Astrocyte (in vitro differentiated cells and primary cell): Measurements from ENCODE around the gene PRPS1L1. TPM values are rescaled to one million over a fixed set of nuclear protein-coding genes. Genes with fewer than 3 reads are reported as not detected.

Experiments used
- DNase-seq: peaks from one replicate; pipeline ENCODE4 v3.0.0-alpha.2; 2010; ENCODE audit warnings: low read depth
- FAIRE-seq: peaks from 2 replicates; lab custom pipeline; 2011; peaks lifted over from hg19 to GRCh38; lab: Jason Lieb, UNC
- H2AFZ ChIP-seq: 2 replicates; pipeline ENCODE4 v1.6.0; 2012; ENCODE audit warnings: low read depth, low read length, inconsistent platforms
- H3K27ac ChIP-seq: 2 replicates; pipeline ENCODE4 v1.5.1; 2011; ENCODE audit warnings: low read depth, low read length, inconsistent platforms
- H3K27me3 ChIP-seq: 2 replicates; pipeline ENCODE4 v1.6.0; 2011; ENCODE audit warnings: low read length, inconsistent platforms; ENCODE audit not compliant: insufficient read depth
- H3K36me3 ChIP-seq: 2 replicates; pipeline ENCODE4 v1.5.1; 2011; ENCODE audit warnings: low read length, inconsistent platforms; ENCODE audit not compliant: insufficient read depth
- H3K4me1 ChIP-seq: 2 replicates; pipeline ENCODE4 v1.5.1; 2011; ENCODE audit warnings: low read length, inconsistent platforms; ENCODE audit not compliant: insufficient read depth
- H3K4me2 ChIP-seq: 2 replicates; pipeline ENCODE4 v1.6.0; 2012; ENCODE audit warnings: low read length, inconsistent platforms
- H3K4me3 ChIP-seq: 2 replicates; pipeline ENCODE4 v1.5.1; 2011; ENCODE audit warnings: low read depth, mild to moderate bottlenecking, low read length, inconsistent platforms; ENCODE audit not compliant: insufficient read depth
- H3K79me2 ChIP-seq: 2 replicates; pipeline ENCODE4 v1.6.0; 2012; ENCODE audit warnings: mild to moderate bottlenecking, low read length, inconsistent platforms; ENCODE audit not compliant: insufficient read depth
- H3K9ac ChIP-seq: 2 replicates; pipeline ENCODE4 v1.6.0; 2012; ENCODE audit warnings: mild to moderate bottlenecking, low read length, inconsistent platforms
- H3K9me3 ChIP-seq: 2 replicates; pipeline ENCODE4 v1.5.1; 2012; ENCODE audit warnings: low read depth, mild to moderate bottlenecking, low read length, inconsistent platforms; ENCODE audit not compliant: insufficient read depth
- H4K20me1 ChIP-seq: 2 replicates; pipeline ENCODE4 v1.6.0; 2012; ENCODE audit warnings: low read length, inconsistent platforms; ENCODE audit not compliant: insufficient read depth
- H3K27ac Mint-ChIP-seq: one replicate; pipeline ENCODE4 v1.8.0; 2021; ENCODE audit warnings: mild to moderate bottlenecking, mixed read lengths; ENCODE audit not compliant: unreplicated experiment
- H3K27me3 Mint-ChIP-seq: one replicate; pipeline ENCODE4 v1.8.0; 2021; ENCODE audit warnings: low read depth, mixed read lengths; ENCODE audit not compliant: unreplicated experiment
- H3K36me3 Mint-ChIP-seq: one replicate; pipeline ENCODE4 v1.8.0; 2021; ENCODE audit warnings: low read depth, mixed read lengths; ENCODE audit not compliant: unreplicated experiment
- H3K4me1 Mint-ChIP-seq: one replicate; pipeline ENCODE4 v1.8.0; 2021; ENCODE audit warnings: low read depth, mixed read lengths; ENCODE audit not compliant: unreplicated experiment
- H3K4me3 Mint-ChIP-seq: one replicate; pipeline ENCODE4 v1.8.0; 2021; ENCODE audit warnings: mild to moderate bottlenecking, moderate library complexity, mixed read lengths; ENCODE audit not compliant: unreplicated experiment
- H3K9me3 Mint-ChIP-seq: one replicate; pipeline ENCODE4 v1.8.0; 2021; ENCODE audit warnings: mild to moderate bottlenecking, mixed read lengths; ENCODE audit not compliant: unreplicated experiment
- CTCF ChIP-seq: IDR thresholded peaks from 2 replicates; pipeline ENCODE4 v1.5.1; 2011; ENCODE audit warnings: low read depth, mild to moderate bottlenecking, inconsistent platforms, low read length, moderate library complexity; ENCODE audit not compliant: insufficient read depth
- EZH2 ChIP-seq: IDR thresholded peaks from 2 replicates; pipeline ENCODE4 v1.6.1; 2012; ENCODE audit warnings: mild to moderate bottlenecking, low read length, inconsistent platforms; ENCODE audit not compliant: insufficient read depth
- total RNA-seq: library from RNA; stranded (reverse); gene quantifications from 2 replicates; pipeline ENCODE4 v1.2.1, GENCODE V29; 2021

PRPS1L1 gene
- total RNA-seq, 1 donor from 2014 or later: not detected

- H3K27me3 ChIP-seq: no peaks in the 10 kb centered on the region
- H3K36me3 ChIP-seq: no peaks in the 10 kb centered on the region
- H3K4me3 ChIP-seq: no peak overlapping the region
- Mint-ChIP-seq H3K36me3 (no peaks in the 10 kb centered on the region), H3K27me3 (no peaks in the 10 kb centered on the region), H3K9me3 (peaks cover under 1% of the 10 kb centered on the region), H3K4me3 (no peak overlapping the region), H3K27ac (peak overlapping the region; percentile 98), H3K4me1 (peaks cover 11% of the 10 kb centered on the region)
- no peaks in the 10 kb centered on the region for H3K4me1 ChIP-seq
- DNase-seq (no peak), FAIRE-seq (no peak)
- H3K27ac ChIP-seq: no peak overlapping the region
- H3K79me2 ChIP-seq: no peaks in the 10 kb centered on the region
- no peaks in the 10 kb centered on the region for H4K20me1 ChIP-seq
- H3K9me3 ChIP-seq: peaks cover 3% of the 10 kb centered on the region
- TF ChIP-seq EZH2 (no peak), CTCF (no peak)
- H3K4me2 ChIP-seq: no peak overlapping the region
- H2AFZ ChIP-seq: no peak overlapping the region
- H3K9ac ChIP-seq: no peak overlapping the region
Observed at GRCh38 chr7:18003286-18003994, 24.2 kb downstream of the PRPS1L1 start.

GRCh38 chr7:17998692-17999091 lies 29.0 kb downstream of the PRPS1L1 start:
- FAIRE-seq: no peak
- H3K4me3 ChIP-seq: no peak overlapping the region
- H3K9ac ChIP-seq: no peak overlapping the region
- no peaks in the 10 kb centered on the region for H3K27me3 Mint-ChIP-seq
- H3K27ac Mint-ChIP-seq: no peak overlapping the region
- H3K4me3 Mint-ChIP-seq: no peak overlapping the region
- H3K36me3 ChIP-seq: no peaks in the 10 kb centered on the region
- H3K9me3 ChIP-seq: peaks cover 3% of the 10 kb centered on the region
- DNase-seq: no peak
- no peaks in the 10 kb centered on the region for H3K9me3 Mint-ChIP-seq
- no peaks in the 10 kb centered on the region for H4K20me1 ChIP-seq
- TF ChIP-seq CTCF: no peak
- TF ChIP-seq EZH2: no peak
- no peaks in the 10 kb centered on the region for H3K4me1 ChIP-seq
- H3K4me2 ChIP-seq: no peak overlapping the region
- H3K4me1 Mint-ChIP-seq: no peaks in the 10 kb centered on the region
- H3K36me3 Mint-ChIP-seq: no peaks in the 10 kb centered on the region
- no peak overlapping the region for H2AFZ ChIP-seq
- no peaks in the 10 kb centered on the region for H3K79me2 ChIP-seq
- no peaks in the 10 kb centered on the region for H3K27me3 ChIP-seq
- no peak overlapping the region for H3K27ac ChIP-seq

GRCh38 chr7:17996442-17997223 lies 31.0 kb downstream of the PRPS1L1 start:
- Histone ChIP-seq H3K4me3 (no peak overlapping the region), H3K27me3 (no peaks in the 10 kb centered on the region), H2AFZ (no peak overlapping the region), H3K9ac (no peak overlapping the region), H3K9me3 (peaks cover 3% of the 10 kb centered on the region), H3K4me1 (no peaks in the 10 kb centered on the region), H3K4me2 (no peak overlapping the region), H3K27ac (no peak overlapping the region), H4K20me1 (no peaks in the 10 kb centered on the region), H3K79me2 (no peaks in the 10 kb centered on the region), H3K36me3 (no peaks in the 10 kb centered on the region)
- FAIRE-seq: no peak
- Mint-ChIP-seq H3K27me3 (no peaks in the 10 kb centered on the region), H3K4me1 (no peaks in the 10 kb centered on the region), H3K4me3 (no peak overlapping the region), H3K36me3 (no peaks in the 10 kb centered on the region), H3K27ac (no peak overlapping the region), H3K9me3 (no peaks in the 10 kb centered on the region)
- TF ChIP-seq CTCF: no peak
- no peak for TF ChIP-seq EZH2
- no peak for DNase-seq
